HG02973 (cell line): ENCODE measurements around the gene GSK3A.

Experiments used
- ATAC-seq: cut with Tn5 transposase; IDR thresholded peaks from one replicate; pipeline ENCODE4 v1.9.1; 2021; ENCODE audit warnings: moderate library complexity; ENCODE audit not compliant: unreplicated experiment

The GSK3A gene

DNA sequence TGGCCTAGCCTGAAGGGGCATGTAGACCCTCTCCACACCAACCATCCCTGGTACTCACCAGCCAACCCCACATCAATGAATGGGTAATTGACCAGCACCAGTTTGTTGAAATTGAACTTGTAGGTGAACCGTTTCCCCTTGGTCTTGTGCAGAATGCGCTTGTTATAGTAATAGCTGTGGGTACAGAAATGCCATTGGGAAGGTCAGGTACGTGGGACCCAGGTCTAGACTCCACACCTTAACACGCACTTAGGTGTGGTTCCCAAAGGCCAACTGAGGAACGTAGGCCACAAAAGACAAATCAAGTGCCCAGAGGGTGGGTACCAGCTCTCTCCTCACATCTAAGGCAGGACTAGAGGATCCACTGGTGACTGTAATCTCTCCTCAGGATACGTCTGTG is 7.4 kb upstream of the GSK3A start:
- ATAC-seq = no peak

DNA sequence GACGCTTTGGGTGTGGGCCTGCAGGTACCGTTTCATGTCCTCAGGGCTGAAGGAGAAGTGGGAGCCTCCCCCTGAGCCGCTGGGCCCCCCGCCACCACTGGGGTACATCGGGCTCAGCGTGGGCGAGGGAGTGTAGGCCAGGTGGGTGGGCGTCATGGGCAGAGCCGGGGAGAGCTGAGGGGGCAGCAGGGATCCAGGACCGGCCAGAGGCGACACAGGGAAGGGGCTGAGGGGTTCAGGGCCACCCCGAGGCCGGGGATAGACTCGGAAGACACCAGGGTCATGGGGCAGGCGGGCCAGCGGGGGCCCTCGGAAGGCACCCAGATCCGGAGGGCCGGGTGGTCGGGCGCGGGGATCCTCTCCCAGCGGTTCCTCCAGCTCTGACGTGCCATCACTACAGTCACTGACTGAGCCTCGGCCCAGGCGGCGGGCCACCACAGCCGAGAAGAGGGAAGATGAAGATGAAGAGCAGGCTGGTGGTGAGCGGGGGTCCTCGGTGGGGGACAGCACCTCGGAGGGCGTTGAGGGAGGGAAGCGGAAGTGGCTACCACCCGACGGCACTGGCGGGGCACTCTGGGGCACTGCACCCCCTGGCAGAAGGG is 6.8 kb upstream of the GSK3A start:
- no peak for ATAC-seq

DNA sequence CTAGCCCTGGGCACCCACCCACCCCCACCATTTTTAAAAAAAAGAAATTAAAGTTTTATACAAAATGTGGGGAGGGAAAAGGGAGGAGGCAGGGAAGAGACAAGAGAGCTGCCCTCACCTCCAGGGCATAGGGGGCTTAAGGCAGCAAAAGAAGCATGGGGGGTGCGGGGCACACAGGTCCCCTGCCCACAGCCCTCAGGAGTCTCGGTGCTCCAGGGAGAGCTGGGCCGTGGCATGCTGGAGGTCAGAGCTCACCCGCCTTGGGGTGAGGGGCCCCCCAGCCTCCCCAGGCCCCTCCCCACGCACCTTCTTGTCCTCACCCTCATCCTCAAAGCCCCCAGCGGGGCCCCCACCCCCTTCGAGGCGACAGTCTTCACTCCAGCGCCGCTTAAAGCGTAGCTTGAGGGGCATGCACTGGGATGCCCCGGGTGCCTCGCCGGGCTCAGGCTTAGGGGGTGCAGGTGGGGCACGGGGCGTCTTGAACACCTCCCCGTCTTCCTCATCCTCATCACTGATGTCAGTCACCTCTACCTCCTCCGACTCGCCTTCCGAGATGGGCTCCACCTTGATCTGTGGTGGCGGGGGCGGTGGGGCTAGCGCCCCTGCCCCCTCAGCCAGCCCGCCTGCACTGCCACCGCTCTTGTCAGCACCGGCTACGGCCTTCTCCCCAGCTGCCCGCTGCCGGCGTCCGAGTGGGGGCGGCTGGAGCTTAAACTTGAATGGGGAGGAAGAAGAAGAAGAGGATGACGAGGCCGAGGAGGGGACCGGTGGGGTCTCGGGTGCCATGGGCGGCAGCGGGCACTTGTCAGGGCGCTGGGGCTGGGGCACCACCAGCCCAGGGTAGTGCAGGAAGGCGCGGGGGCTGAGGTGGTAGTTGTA is 6.1 kb upstream of the GSK3A start:
- ATAC-seq = no peak

DNA sequence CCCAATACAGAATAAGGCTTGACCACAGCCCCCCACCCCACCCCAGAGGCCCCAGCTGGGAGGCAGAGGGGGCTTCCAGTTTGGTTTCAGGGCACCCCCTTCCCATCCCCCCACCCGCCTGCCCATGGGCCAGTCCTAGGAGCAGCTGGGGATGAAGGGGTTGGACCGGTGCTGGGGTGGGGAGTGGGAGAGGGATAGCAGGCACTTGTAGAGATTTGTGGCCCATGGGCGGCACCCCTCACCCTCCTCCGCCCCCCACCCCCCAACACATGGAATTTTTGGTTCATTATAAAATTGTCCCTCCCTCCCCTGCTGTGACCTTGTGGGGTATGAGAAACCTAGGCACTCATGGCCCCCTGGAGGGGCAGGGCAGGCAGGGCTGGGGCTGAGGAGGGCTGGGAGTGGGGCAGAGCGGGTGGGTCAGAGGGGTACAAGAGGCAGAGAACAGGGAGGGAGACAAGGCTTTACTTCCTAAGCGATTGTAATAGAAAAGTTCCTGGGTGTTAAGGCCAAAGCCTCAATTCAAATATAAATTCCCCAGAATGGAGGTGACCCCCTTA is 5.3 kb upstream of the GSK3A start:
- ATAC-seq = no peak

DNA sequence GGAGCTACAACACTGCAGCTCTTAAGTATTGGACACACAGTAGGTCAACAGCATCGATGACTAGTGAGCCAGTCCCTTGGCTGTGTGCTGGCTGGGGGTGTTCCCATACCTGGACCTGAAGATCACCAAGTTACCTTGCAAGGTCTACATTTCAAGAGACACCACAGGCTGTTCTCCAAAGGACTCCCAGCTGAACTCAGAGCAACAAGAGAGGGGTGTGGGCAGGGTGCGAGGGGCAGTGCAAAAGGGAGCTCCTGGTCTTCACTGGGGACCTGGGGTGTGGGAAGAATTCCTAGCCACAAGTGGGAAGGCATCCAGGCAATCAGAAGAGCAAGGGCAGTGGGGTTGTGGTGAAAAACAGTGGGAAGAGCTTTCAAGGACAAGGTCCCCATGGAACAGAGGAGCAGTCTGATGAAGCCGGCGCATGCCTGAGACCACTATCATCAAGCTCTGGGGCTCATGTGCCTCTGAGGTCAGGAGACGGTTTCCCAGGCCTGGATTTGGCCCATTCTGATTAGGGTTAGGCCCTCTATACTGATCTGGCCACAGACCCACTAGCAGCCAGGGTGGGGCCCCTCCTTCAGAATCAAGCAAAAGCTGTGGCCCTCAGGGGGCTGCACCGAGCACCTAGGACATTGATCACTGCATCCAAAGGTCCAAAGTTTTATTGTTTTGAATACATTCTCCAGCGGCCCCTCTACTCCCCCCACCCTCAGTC is 4.7 kb upstream of the GSK3A start:
- ATAC-seq = no peak

DNA sequence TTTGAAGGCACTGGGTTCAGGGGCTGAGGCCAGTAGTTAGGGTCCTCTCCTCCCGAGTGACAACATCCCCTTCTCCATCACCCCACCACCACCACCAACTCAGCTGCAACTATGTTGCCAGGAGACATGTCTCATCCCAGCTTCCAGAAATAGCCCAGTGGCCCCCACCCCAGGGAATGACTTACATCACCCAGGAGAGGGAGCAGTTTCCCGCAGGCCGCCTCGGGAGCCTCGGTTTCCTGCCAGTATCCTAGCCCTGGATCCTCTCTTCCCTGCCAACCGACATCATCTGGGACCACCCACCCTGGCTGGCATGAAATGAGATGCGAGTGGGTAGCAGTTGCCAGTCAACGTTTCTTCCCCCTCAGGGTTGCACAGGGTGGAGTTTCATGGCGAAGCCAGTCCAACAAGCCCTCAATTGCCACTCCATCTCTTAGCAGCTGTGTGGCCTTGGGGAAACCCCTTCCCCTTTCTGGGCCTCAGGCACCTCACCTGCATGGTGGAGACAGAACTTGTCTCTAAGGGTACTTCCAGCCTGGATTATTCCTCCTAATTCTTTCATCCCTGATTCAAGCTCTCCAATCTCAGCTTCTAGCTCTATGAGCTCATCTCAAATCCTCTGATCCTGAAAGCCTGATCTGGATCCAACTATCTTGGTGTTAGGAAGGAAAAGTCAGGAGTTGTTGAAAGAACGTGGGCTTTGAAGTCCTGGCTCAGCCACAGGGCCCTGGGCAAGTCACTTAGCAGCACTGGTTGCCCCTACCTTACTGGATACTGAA is 3.9 kb upstream of the GSK3A start:
- no peak for ATAC-seq

DNA sequence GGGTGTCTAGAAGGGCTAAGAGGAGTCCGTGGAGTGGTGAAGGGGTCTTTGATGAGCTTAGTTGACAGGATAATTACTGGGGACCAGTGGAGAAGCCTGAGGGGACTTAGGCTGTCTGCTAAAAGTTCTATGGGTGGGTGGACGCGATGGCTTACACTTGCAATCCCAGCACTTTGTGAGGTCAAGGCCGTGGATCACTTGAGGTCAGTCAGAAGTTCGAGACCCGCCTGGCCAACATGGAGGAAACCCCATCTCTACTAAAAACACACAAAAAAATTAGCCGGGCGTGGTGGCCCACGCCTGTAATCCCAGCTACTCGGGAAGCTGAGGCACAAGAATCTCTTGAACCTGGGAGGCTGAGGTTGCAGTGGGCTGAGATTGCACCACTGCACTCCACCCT is 2.8 kb upstream of the GSK3A start:
- ATAC-seq = no peak

DNA sequence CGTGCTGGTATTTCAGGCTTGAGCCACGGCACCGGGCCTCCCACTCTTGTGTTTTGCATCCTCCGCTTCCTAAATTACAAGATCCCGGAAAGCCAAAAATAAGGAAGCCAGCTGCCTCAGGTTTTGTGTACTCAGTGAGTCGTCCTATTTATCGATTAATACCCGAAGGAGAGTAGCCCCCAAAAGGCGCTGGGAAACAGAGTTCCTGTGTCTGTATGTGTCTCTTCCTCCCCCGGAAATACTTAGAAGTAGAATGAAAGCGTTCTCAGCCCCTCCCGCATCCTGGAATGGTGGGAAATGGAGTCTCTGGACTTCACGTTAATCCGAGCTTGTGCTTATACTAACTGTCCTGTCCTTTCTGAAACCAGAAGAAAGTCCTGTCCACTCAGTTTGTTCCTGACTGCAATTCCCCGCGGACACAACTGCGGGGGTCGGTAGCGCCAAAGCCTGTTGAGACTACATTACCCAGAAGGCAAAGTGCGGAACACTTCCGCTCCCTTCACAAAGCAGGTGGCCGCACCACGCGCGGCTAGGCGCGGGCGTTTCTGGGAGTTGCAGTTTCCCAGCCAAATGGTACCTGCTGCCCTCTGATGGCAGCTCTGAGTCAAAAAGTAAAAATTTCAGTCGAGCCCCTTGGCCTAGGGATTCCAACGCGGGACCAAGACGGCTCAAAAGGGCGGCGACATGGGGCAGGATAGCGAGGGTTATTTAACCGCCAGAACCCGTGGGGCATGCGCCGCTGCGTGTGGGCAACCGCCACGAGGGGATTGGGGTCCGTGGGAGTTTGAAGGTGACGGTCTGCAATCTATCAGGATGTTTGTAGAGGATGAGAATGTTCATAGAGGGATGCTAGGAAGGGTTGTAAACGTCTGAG is 2.2 kb upstream of the GSK3A start:
- ATAC-seq = peak; percentile 30

DNA sequence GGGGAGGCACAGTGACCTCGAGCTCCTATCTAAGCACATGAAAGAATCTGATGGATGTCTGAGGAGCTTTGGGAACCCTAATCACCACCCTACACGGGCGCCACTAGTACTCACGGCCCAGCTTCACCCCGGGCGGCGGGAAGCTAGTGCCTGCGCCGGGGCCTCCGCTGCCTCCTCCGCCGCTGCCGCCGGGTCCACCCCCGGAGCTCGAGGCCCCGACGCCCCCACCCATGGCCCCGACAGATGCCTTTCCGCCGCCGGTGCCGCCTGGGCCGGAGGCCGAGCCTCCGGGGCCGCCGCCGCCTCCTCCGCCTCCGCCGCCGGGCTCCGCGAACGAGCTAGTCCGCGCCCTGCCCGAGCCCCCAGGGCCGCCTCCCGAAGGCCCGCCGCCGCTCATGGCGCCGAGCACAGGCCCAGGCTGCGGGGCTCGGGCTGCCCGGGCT is 312 bp downstream of the GSK3A start:
- ATAC-seq = no peak

DNA sequence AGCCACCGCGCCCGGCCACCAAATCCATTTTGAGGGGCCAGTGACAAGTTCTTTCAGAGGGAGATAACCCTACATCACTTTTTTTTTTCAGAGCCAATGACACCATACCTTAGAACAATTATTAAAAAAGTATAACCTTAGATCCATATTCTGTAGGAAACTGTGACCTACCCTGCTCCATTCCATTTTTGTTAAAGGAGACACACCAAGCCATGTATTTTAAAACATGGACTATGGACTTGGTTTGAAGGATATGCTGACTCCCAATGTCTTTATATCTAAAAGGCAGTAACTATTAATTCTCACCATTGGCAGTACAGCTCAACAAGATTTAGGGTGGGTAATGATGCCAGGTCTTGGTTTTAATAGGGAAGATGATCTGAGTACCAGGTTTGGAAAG is 1.1 kb downstream of the GSK3A start:
- ATAC-seq = no peak

DNA sequence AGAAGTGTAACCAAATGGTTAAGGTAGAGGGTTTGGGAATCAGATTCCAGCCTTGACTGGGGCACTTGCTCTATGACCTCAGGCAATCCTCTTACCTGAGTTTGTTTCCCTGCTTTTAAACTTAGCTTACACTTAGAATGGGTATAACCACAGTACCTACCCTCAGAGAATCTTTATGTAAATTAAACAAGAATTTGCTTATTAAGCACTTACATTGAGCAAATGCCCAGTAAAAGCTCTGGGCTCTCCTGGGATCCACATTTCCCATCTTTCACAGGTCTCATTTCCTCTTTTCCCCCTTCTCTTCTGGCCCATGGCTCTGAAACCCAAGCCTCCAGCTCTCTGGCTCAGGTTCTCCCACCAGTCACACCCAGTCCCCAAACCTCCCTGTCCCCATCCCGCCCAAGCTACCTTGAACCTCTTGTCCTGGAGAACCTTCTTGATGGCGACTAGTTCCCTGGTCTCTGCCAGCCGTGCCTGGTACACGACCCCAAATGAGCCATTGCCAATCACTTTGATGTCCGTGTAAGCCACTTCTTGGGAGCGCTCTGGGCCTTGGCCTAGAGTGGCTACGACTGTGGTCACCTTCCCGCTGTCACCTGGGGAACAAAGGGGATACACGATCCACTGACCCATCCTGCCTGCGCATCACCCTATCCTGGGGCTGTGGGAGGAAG is 2.7 kb downstream of the GSK3A start:
- no peak for ATAC-seq

DNA sequence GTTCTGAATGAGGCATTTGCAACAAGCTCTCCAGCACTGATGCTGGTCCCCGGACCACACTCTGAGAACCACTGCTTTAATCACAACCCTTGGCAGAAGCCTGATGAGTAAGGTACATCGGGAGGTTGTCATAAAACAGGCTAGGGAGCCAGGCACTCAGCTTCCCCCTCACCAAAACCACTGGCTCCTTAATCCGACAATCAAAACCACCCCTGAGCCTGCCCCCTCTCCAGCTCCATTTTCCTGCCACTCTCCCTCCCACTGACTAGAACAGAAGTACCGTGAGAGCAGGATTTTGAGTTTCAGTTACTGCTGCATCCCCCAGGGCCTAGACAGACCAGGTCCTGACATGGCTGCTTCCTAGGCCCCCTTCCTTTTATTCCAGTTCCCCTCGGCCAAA is 7.2 kb downstream of the GSK3A start:
- no peak for ATAC-seq

DNA sequence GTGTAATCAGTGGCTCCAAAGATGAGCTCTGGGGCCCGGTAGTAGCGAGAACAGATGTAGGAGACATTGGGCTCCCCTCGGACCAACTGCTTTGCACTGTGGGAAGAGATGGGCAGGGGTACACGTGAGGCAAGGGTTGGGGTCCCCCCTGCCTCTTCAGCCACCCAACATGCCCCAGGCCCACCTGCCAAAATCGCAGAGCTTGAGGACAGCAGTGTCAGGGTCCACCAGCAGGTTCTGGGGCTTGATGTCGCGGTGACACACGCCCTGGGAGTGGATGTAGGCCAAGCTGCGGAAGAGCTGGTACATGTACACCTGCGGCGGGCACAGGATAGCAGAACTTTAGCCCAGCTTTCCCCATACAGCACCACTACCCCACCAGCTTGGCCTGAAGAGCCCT is 8.0 kb downstream of the GSK3A start:
- no peak for ATAC-seq

DNA sequence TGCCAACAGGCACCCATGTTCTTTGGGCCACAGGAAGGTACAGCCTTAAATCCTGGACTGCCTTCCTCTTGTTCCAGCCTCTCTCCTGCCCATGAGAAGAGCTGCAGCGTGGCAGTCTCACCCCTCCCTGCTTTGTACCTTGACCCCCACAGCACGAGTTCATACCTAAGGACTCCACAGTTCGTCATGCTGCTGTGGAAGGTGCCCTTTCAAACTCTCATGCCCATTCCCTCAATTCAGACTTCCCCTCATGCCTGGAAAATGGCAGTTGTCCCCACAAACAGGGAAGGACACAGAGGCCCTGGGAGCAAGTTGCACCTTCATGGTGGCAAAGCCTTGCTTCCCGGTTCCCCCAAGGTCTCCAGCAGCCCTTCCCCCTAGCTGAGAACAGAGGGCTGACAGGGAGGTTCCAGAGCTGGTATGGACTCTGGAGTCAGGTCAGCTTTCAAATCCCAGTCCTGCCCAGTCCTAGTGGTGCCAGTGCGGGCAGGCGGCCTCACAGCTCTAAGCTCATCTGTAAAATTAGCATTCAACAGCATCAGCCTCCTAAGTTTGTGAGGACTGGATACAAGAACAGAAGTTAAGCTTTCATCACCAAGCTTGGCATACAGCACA is 8.6 kb downstream of the GSK3A start:
- no peak for ATAC-seq

DNA sequence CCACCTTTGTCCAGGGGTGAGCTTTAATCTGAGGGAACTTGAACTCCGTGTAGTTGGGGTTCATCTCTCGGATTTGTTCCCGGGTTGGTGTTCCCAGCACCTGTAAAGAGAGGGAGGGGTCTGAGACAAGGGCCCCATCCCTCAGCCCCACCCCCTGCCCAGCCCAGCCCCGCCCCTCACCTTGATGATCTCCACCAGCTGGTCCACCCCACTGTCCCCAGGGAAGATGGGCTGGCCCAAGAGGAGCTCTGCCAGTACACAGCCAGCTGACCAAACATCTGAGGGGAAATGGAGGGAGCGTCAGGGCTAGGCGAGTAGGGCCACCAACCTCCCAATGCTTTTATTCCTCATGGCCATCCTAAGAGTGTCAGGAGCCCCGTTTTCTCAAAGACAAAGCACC is 9.3 kb downstream of the GSK3A start:
- ATAC-seq = no peak

DNA sequence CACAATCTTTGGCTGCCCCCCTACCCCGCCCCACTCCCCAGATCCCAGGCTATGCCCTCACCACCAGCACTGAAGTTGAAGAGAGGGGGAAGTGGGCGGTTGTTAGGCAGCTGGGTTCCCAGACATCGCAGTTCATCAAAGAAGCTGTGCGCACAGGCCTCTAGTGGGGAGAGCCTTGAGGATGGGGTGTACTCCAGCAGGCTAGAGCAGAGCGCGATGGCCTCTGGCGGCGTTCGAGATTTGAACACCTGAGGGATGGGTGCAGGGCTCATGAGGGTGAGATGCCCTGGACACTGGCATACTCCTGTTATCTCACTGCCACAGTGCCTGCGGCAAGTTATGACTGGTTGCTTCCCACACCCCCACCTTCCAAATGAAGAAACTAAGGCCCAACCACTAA is 10.0 kb downstream of the GSK3A start:
- no peak for ATAC-seq

DNA sequence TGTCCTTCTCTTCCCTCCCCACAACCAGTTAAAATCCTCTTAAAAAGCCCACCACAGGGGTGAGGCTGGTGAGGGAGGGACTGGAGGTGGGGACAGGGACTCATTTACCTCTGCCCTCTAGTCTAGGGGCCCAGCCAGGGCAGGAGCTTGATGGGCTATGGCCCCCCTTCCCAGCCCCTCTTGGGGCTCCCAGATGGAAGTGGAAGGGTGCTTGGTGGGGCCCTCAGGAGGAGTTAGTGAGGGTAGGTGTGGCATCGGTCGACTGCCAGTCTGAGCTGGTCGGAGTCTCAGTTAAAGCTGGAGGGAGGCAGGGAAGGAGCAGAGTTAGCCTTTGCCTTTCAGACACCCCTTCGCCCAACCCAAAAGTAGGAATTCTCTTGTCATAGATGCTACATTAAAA is 11.8 kb downstream of the GSK3A start:
- ATAC-seq = no peak

DNA sequence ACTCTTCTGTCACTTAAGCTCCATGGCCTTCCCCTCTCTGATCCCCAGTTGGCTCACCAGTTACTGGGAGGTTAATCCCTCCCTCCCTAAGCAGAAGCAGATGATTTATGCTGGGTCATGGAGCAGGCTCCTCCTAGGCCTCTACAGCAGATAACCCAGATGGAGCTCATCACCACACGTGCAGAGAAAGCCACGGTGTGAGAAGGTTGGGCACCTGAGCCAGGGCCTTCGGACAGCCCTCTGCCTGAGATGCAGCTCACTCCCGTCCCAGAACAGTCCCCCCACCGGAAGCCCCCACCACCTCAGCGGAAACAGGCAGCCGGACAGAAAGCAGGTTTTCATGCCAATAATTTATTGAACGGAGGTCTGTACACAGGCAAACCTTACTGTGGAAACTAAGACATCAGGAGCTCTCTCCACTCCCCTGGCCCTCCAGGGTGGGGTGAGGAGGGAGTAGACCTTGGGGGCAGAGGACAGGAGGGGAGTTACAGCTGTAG is 12.5 kb downstream of the GSK3A start:
- ATAC-seq = no peak
